GM19035 (cell line): Measurements from ENCODE around the gene NCKAP5L.

ENCODE experiments used
- ATAC-seq: cut with Tn5 transposase; IDR thresholded peaks from one replicate; pipeline ENCODE4 v1.9.1; 2021; ENCODE audit not compliant: unreplicated experiment

NCKAP5L gene

DNA sequence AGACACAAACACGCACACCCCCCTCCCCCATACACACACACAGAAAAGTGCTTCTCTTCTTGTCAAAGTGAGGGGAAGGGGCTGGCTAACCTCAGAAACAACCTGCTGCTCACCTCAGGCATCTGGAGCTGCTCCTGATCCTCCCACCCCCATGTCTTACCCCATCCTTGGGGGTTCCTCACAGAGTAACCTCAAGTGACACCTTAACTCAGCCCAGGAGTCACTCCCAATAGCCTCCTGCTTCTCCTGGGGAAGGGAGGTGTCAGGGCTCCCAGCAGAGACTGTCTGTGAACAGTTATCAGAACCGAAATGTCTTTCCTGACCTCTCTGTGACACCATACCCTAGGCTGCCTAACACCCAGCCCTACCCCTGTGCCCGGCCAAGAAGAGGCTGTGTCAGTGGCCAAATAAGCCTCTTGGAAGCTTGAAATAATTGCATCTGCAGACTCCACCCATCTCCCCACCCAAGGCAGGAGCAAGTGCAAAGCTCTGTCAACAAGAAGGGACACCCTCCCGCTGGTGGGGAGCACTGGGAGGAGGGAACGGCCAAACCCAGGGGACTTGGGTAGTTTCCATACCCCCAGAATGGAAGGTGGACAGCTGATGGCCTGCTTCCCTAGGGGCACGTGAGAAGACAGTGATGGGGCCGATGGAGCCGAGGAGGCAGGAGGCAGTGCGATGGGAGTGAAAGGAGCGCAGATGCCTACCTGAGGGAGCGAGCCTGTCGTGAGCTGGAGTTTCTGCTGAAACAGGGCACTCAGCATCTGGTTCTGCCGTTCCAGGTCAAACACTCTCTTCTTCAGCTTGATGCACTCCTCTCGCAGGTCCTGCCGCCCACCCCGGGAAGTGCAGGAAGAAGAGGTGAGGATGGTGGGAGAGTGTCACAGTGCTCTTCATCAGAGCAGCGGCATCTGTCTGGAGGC is 26.8 kb downstream of the NCKAP5L start:
- no peak for ATAC-seq

DNA sequence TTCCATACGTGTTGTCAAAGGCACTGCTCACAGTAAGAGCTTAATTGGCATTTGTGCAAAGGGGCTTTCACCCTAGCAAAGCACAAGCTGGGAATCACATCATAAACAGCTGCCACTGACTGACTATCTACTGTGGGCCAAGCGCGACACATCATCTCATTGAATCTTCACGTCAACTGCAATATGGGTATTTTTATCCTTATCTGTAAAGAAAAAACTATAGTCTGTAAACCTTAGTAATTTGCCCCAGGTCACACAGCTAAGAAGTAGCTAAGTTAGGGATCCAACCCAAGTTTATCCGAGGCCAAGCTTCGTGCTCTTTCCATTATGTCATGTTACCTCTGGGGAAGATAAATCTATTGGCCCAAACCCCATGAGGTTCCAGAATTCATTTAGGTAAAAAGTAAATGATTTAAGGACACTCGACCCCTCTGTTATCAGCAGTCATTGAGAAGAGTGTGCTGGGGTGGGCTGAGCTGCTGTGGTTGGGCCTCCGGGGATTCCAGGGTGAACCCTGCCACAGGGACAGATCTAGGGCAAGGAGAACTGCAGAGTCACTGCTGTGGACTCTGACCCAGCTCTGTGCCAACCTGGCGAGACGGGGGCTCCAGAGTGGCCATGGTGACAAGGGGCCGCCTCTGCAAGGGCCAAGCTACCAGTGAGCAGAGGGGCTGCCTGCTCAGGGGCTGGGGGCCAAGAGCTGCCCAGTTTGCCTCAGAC is 27.6 kb downstream of the NCKAP5L start:
- no peak for ATAC-seq

DNA sequence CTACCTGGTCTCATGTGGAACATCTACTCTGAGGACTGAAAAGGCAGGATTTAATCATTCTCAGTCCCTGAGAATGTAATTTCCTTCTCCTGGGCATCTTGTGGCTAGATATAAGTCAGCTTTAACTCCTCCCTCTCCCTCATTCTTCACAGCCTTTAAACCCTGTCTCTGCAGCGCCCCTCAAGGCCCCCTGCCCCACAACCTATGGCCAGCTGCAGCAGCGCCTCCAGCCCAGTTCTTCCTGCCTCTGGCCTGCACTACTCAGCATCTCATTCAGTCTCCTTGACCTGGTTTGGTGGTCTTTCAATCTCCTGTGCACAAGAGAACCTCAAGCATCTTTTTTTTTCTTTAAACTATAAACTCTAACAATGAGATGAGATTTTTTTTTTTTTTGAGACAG is 29.3 kb downstream of the NCKAP5L start:
- ATAC-seq: no peak

DNA sequence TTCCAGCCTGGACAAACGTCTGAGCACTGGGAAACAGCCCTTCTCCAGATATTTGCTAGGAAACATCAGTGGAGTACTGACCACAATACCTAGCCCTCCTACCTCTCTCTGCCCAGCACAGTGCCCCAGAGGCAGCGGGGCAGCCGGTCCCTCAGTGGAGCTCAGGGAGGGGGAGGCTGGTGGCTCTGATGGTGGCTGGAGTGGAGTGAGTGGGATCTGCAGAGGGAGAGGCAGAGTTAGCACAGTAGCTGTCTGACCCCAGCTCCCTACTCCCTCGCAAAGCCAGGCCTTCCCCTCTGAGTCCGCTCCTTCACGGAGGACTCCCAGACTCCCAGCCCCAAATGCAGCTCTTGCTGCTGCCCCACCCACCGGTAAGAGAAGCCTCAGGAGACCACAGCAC is 30.0 kb downstream of the NCKAP5L start:
- no peak for ATAC-seq

DNA sequence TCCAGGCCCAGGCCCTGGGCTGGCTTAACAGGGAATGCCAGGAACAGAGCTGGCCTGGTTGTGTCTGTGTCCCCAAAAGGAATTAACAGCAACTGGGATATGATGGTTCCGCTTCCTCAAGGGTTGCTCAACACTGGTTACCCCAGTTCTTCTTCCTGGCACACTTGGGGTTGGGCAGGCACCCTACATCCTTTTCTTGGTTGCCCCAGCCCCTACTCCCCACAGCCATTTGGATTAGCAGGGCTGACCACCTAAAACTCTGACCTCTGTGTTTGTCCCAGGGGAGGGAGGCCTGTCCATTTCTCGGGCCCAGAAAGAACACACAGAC is 30.8 kb downstream of the NCKAP5L start:
- no peak for ATAC-seq

DNA sequence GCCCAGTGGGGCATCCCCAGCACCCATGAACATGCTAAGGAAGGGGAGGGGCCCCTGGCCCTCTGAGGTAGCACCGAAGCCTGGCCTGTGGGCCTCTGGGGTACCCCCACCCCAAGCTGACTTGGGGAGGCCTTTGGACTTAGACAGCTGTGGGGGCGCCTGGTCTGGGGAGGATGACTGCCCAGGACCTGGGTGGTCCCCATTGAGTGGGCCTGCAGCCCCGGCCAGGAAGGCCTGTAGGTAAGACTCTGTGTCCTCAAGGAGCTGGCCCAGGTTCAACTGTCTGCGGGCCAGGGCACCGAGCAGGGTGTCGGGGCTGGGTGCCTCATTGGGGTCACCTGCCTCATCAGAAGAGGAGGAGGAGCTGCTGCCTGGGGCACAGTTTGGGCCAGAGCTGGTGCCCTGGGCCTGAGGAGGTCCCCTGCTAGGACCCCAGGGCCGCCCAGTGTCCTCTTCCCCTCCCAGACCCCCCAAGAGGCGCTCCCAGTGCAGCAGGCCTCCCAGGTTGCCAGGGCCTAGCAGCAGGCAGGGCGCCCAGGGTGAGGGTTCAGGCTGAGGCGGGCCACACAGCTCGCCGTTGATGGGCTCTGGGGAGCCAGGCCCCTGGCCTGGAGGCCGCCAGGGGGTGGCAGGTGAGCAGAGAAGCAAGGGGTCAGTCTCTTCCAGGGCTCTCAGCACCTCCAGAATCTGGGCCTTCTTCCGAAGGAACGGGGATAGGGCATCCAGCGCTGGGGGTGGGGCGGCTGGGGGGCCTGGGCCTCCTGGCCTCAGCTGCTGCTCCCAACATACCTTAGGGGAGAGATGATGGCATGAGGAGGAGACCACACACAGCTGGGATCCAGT is 31.4 kb downstream of the NCKAP5L start:
- ATAC-seq: no peak

DNA sequence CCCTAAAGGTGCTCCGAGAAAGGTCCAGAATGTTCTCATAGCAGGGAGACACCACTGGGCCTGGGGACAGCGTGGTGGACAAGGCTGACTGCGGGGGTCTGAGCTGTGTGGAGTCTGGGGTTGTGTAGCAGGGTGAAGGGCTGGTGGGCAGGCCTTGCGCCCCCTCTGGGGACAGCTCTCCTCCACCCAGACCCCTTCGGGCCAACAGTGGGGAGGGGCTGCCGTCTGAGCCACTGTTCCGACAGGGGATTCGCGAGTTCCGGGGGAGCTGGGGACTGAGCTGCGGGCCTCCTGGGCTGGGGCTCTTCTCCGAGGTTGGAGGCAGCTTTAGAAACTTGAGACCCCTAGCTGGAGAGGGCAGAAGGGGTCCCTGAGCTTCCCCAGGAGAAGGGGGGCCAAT is 32.1 kb downstream of the NCKAP5L start:
- no peak for ATAC-seq

DNA sequence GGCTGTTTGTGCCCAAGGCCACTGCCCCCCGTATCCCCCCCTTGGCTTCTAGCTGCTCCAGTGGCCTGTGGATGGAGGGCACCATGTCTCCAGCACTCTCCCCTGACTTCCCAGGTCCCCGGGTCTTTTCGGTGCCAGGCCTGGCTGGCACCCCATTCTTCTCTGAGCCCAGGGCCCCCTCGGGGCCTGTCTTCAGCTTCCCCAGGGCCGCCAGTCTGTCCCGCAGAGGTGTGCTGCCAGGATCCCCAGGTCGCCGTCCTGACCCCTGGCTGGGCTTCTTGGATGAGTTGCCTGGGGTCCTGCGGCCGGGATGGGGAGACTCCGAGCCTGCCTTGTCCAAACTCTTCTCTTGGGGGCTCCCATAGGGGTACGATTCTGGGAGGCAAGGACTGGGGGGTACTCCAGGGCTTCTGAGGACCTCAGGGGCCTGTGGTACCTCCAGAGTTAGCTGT is 32.5 kb downstream of the NCKAP5L start:
- ATAC-seq: no peak

DNA sequence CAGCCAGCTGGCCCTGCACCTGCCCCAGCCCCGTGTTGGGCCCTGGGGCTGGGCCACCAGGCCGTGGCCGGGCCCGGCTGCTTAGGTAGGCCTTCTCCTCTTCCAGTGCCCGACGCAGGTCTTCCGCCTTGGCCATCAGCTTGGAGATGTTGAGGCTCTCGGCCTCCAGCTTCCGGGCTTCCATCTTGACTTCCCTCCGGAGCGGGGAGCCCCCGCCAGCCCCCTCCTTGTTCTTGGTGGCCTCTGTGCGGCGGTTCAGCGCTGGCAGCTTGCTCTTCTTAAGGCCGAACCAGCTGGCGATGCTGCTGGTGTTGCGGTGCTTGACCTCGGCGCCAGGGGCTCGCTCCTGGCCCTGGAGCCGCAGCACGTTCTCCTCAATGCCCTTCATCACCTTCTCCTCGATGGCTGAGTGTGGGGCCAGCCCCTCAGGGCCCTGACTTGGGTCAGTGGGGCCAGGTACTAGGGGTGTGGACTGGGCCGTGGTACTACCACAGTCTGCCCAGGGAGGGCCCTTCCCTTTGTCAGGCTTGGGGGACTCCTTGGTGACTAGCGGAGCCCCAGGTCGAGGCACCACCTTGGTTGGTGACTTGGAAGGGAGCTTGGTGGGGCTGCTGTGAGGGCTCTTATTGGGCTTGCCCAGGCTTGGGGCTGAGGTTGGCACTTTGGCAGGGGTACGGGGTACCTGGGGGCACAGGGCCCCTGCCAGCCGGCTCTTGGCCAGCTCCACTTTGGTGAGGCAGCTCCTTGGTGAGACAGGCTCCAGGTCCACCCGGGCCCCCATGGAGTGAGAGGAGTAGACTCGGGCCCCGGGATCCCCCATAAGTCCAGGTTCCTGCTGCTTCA is 33.2 kb downstream of the NCKAP5L start:
- no peak for ATAC-seq

DNA sequence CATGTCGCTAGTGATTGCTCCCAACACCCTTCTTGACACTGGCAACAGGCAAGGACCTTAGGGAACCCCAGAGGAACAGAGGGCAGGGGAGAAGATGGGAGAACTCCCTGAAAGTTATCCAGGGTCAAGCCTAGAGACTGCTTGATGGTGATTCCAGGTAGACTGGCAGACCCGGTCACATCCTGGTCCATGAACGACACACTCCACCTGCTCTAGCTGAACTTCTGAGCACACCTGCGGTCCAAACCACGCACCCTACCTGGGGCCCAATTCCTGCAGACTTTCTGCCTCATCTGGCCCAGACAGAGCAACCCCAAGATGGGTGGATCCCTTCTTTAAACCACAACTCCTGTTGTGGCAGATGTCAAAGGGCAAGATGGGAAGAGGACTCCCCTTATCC is 34.2 kb downstream of the NCKAP5L start:
- ATAC-seq: no peak

DNA sequence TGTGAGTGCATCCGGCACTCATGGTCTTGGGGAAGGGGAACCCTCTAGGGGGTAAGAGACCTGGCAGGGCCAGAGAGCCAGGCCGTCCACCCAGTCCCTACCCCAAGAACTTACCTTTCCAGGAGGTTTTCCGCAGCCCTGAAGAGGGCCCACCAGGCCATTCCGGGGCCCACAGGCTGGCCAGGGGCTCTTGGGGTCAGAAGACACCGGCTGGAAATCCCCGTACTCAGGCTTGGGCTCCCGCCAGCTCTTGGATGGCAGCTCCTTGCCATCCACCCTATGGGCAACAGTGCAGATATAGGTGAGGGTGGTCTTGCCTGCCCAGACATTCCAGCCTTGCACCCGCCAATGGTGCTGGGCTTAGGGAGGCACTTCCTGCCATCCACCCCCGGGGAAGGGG is 34.6 kb downstream of the NCKAP5L start:
- ATAC-seq: no peak

DNA sequence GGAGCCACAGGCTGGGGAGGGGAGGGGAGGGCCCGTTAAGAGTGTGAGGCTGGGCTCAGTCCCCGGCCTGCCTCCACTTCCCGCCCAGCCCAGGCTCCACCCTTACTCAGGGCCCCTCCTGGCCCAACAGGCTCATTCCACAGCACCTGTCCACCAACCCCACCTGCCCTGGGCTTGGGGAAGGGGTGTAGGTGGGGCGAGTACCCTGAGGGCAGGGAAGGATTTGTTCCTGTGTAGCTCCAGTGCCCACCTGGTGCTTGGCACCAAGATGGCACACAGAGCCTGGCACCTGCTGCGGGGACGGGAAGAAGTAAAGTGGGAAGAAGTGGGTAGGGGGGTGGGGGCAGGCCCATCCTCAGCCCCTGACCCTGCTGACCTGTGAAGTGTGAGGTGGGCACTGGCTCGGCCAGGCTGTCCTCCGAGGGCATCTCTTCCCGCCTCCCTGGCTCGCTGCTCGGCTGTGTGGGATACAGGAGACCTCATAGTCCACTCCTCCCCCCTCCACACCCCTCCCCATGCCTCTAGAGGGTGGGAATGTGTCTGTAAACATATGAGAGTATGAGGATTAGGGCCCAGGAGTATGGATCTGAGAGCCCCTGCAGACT is 35.1 kb downstream of the NCKAP5L start:
- no peak for ATAC-seq

DNA sequence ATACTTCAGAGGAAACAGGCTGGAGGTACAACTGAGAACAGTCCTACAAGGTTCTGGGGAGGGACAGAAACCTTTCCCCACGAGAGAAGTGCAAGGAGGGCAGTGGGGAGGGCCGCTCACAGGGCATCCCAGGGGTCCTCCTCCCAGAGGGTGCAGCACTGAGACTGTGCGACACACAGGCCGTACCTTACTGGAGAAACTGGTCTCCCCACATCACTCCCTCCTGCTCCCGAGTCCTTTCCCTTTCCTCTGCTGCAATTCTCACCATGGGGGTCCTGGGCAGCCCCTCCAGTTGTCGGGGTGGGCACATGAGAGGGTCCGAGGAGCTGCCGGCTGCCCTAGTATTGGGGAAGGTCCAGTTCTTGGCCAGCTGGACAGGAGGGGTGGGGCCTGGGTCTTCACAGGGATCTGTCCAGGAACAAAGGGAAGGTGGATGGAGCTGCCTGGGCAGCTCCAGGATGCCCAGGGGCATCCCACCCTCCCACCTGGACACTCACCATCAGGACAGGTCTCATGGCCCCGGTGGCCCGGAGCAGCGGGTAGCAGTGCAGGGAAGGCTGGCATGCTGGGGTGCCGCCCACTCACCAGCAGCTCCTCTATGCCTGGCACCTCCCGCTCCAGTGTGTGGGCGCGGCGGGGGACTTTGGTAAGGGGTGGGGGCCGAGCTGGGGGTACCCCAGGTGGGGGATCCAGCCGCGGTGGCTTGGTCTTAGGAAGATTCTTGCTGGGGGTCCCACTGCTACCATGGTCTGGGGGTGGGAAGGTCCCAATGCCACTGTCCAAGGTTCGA is 35.8 kb downstream of the NCKAP5L start:
- ATAC-seq: no peak

DNA sequence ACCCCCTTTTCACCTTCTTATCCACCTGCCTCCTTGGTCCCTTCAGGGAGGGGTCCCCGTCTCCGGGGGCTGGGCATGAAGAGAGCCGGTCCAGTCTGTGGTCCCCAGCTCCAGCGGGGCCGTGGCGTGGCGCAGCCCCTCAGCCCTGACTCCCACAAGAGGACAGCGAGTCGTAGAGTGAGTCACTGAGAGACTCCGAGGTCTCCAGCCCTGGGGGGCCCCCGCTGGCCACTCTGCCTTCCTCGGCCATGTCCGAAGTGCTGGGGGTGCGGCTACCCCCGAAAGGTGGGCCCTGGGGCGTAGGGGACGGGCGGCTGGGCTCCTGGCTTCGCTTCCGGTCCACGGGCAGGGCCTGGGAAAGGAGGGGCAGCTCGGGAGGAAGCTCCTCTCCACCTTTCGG is 36.5 kb downstream of the NCKAP5L start:
- no peak for ATAC-seq

DNA sequence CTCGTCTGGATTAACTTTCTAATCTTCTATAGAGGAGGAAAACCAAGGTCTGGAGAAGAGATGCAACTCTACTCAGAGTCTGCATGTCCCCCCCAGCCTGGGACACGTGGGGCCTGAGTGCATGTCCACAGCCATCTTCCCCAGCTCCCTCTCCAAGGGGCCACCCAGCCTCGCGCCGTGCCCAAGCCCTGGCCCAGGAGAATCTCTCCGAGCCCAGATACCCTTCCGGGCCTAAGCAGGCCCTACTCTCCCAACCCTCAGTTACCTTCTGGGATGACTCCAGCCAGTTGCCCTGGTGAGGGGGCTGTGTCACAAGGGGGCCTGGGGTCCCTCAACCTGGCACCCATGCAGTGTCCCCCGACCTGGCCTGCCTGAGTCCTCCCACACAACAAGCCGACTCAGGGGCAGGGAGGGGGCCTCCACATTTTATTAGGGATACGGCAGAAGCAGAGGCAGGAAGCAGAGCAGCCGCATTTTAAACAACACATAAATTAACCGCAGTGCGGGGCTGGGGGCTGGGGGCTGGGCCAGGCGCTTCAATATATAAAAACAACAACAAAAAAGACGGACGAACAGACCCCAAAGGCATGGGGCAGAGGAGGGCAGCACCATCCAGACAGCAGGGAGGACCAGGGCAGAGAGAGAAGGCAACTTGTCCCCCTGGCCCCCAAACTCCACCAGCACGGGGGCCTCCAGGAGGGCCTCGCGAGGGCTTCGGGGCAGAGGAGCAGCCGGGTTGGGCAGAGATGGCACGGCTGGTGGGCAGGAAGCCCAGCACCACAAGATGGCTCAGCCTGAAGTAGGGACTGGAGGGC is 37.3 kb downstream of the NCKAP5L start:
- no peak for ATAC-seq

DNA sequence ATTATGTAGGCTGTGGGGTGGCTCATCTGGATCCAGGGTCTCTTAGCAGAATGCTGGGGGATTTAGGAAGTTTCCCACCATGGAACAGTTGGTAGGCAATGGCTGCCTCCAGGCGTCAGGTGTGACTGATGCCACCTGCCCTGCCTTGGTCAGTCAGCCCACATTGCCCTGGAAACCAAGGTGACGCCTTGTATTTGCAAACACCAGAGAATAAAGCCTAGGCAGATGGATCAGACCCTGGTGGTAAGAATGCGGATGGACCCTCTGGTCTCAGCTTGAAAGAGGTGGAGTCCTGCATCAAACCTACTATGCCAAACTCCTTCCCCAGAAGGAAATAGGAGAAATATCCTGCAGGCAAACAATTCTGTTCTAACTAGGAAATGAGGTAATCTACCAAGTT is 38.2 kb downstream of the NCKAP5L start:
- no peak for ATAC-seq

DNA sequence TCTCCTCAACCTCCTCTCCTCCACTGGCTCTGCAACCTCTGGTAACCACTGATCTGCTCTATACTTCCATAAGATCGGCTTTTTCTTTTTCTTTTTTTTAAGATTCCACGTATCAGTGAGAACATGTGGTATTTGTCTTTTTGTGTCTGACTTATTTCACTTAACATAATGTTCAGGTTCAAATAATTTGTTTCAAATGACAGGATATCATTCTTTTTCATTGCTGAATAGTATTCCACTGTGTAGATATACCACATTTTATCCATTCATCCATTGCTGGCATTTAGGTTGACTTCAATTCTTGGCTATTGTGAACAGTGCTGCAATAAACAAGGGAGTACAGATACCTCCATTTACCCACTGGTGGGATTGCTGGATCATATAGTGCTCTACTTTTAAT is 40.5 kb downstream of the NCKAP5L start:
- ATAC-seq: no peak

DNA sequence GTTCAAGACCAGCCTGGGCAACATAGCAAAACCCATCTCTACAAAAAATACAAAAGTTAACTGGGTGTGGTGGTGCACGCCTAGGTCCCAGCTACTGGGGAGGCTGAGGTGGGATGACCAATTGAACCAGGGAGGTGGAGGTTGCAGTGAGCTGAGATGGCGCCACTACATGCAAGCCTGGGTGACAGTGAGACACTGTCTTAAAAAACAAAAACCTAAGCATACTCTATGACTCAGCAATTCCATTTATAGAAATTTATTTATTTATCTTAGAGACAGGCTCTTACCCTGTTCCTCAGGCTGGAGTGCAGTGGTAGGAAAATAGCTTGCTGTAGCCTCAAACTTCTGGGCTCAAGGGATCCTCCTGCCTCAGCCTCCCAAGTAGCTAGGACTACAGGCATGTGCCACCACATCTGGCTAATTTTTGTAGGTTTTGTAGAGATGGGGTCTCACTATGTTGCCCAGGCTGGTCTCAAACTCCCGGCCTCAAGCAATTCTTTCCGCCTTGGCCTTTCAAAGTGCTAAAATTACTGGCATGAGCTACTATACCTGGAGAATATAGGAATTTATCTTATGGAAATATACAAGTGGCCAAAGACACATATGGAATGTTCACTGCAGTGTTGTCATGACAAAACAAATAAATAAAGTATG is 43.3 kb downstream of the NCKAP5L start:
- no peak for ATAC-seq
